BE2C (cell line): ENCODE data around the gene ABHD13.

Experiments
- DNase-seq: peaks from one replicate; pipeline ENCODE4 v3.0.0-alpha.2; 2020
- H3K27me3 ChIP-seq: fragments of 250-450 bp; sonication (Bioruptor Pico); 2 replicates; pipeline ENCODE4 v1.5.1; 2020; ENCODE audit warnings: mild to moderate bottlenecking
- H3K36me3 ChIP-seq: fragments of 250-450 bp; sonication (Bioruptor Pico); 2 replicates; pipeline ENCODE4 v1.5.1; 2020; ENCODE audit warnings: mild to moderate bottlenecking
- H3K4me1 ChIP-seq: fragments of 250-450 bp; sonication (Bioruptor Pico); 2 replicates; pipeline ENCODE4 v1.5.1; 2020
- H3K4me3 ChIP-seq: 2 replicates; pipeline ENCODE4 v1.5.1; 2011; ENCODE audit warnings: low read depth, low read length
- H3K9me3 ChIP-seq: fragments of 250-450 bp; sonication (Bioruptor Pico); 2 replicates; pipeline ENCODE4 v1.5.1; 2020
- CTCF ChIP-seq: IDR thresholded peaks from 2 replicates; pipeline ENCODE4 v1.5.1; 2012; ENCODE audit warnings: mild to moderate bottlenecking, low read depth, low read length

Gene ABHD13

GRCh38 chr13:108185223-108185622, 33.0 kb upstream of the ABHD13 start:
- H3K4me3 ChIP-seq: no peak overlapping the region
- H3K36me3 ChIP-seq: no peaks in the 10 kb centered on the region
- no peak for DNase-seq
- H3K27me3 ChIP-seq: no peaks in the 10 kb centered on the region
- TF ChIP-seq CTCF: no peak
- H3K4me1 ChIP-seq: no peaks in the 10 kb centered on the region
- no peaks in the 10 kb centered on the region for H3K9me3 ChIP-seq

DNA sequence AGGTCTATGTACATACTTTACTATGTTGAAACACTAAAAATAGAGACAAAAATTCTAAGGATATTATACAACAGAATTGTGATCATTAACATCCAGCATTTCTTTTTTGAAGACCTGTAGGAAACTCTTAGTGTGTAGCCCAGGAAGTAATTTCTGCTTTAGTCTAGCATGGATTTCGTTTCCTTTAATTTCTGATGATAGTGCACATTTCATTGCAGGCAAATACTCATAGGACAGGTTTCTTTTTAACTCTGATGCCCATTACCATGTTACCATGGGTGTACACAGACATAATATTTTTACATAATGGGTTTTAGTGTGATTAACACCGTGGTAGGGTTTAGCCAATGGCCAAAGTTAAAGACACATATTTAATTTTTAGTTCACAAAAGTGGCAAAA, 29.9 kb upstream of the ABHD13 start:
- H3K27me3 ChIP-seq: no peaks in the 10 kb centered on the region
- H3K9me3 ChIP-seq: no peaks in the 10 kb centered on the region
- H3K4me1 ChIP-seq: no peaks in the 10 kb centered on the region
- TF ChIP-seq CTCF: no peak
- no peak for DNase-seq
- no peak overlapping the region for H3K4me3 ChIP-seq
- H3K36me3 ChIP-seq: no peaks in the 10 kb centered on the region

DNA sequence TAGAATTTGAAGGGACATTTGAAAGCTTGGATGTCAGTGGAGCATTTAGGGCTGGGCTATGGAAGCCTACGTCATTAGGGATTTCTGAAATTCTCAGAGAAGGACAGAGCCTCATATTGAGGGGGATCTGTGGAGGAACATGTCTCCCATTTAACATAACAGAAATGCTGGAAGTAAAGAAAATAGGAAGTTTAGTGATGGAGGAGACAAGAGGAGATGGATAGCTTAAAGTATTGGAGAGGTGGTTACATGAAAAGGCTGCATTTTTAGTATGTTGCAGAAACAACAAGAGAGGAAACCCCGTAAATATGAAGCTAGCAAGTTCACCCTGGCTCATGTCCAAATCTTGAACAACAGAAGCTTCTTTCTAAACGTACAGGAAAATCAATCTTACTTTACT, 27.3 kb upstream of the ABHD13 start:
- DNase-seq: no peak
- TF ChIP-seq CTCF: no peak

DNA sequence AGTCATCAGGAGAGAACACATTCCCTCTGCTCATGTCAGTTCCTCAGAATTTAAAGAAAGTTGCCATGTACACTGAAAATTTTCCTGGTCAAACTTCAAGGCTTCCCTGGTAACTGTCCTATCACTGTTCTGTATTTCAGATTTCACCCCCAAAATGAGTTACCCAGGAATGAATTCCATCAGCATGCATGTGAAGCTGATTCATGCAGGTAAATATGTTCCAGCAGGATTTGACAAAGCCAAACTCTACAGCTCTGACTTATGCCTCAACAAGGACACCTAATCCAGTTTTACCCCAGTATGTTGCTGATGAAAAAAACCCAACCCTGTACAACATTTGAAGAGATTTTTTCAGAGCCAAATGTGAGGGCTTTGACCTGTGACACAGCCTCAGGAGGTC, 24.4 kb upstream of the ABHD13 start:
- no peak for TF ChIP-seq CTCF
- no peak overlapping the region for H3K4me3 ChIP-seq
- no peak for DNase-seq
- H3K36me3 ChIP-seq: no peaks in the 10 kb centered on the region
- no peaks in the 10 kb centered on the region for H3K4me1 ChIP-seq
- no peaks in the 10 kb centered on the region for H3K9me3 ChIP-seq
- peaks cover 6% of the 10 kb centered on the region for H3K27me3 ChIP-seq

More for the DNA sequence above, 27.3 kb upstream of the ABHD13 start:
- H3K4me3 ChIP-seq: no peak overlapping the region
- H3K4me1 ChIP-seq: no peaks in the 10 kb centered on the region
- H3K27me3 ChIP-seq: no peaks in the 10 kb centered on the region
- H3K9me3 ChIP-seq: no peaks in the 10 kb centered on the region
- no peaks in the 10 kb centered on the region for H3K36me3 ChIP-seq

GRCh38 chr13:108194435-108194936, 23.7 kb upstream of the ABHD13 start:
- Histone ChIP-seq H3K9me3 (no peaks in the 10 kb centered on the region), H3K36me3 (no peaks in the 10 kb centered on the region), H3K27me3 (peaks cover 13% of the 10 kb centered on the region), H3K4me3 (no peak overlapping the region), H3K4me1 (no peaks in the 10 kb centered on the region)
- no peak for DNase-seq
- no peak for TF ChIP-seq CTCF

DNA sequence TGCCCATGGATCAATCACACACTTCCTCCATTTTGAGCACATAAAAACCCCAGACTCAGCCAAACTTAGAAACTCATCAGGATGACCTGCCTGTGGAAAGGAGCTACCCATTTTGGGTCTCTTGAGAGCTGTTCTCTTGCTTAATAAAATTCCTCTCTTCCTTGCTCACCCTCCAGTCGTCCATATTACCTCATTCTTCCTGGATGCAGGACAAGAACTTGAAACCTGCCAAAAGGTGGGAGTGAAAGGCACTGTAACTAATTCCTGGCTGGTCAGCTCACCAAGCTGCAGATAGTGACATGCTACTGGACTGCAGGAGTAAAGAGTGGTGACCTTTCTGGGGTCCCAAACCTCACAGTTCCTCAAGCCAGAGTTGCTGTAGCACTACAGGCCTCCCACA, 23.0 kb upstream of the ABHD13 start:
- Histone ChIP-seq H3K36me3 (no peaks in the 10 kb centered on the region), H3K9me3 (no peaks in the 10 kb centered on the region), H3K27me3 (peaks cover 18% of the 10 kb centered on the region), H3K4me1 (no peaks in the 10 kb centered on the region), H3K4me3 (no peak overlapping the region)
- no peak for TF ChIP-seq CTCF
- no peak for DNase-seq
